Endothelial cell of umbilical vein (primary cell): ENCODE results near the gene CRACR2B. TPM values are rescaled to one million over a fixed set of nuclear protein-coding genes. Genes with fewer than 3 reads are reported as not detected.

Source experiments
- BruUV-seq: library from RNA; stranded (reverse); fragments of 400-500 nt; replicated peaks from 2 replicates; lab custom pipeline; 2021; lab: Mats Ljungman, UMichigan
- CTCF ChIA-PET: fragments of 300-600, 350-600 bp; sonication (Branson Sonifier 250); formaldehyde crosslinking; loops from one replicate; lab custom pipeline; 2021; ENCODE audit warnings: antibody characterized with exemption, inconsistent platforms; lab: Charles Lee
- POLR2A ChIA-PET: fragments of 300-600, 350-600 bp; sonication (Branson Sonifier 250); formaldehyde crosslinking; loops from one replicate; lab custom pipeline; 2021; ENCODE audit warnings: antibody characterized with exemption, inconsistent platforms; lab: Charles Lee
- DNase-seq: peaks from one replicate; pipeline ENCODE4 v3.0.0-alpha.2; 2011; ENCODE audit warnings: low read depth, low spot score
- FAIRE-seq: peaks from 2 replicates; lab custom pipeline; 2011; peaks lifted over from hg19 to GRCh38; lab: Jason Lieb, UNC
- H2AFZ ChIP-seq: 2 replicates; pipeline ENCODE4 v1.6.0; 2012; ENCODE audit warnings: low read depth, low read length, control low read depth, inconsistent platforms
- H3K27ac ChIP-seq: 2 replicates; pipeline ENCODE4 v1.5.1; 2011; ENCODE audit warnings: low read depth, mild to moderate bottlenecking, control low read depth, low read length, moderate library complexity; ENCODE audit not compliant: insufficient read depth
- H3K27me3 ChIP-seq, 2 experiments: 2 replicates each; pipeline versions ENCODE4 v1.6.0 to v1.6.1; 2011; ENCODE audit warnings: low read length in 2 of 2, mixed read lengths in 1 of 2; ENCODE audit not compliant: control insufficient read depth in 2 of 2, insufficient read depth in 2 of 2
- H3K36me3 ChIP-seq, 2 experiments: 2 replicates in 1 of 2; 3 replicates in 1 of 2; pipeline ENCODE4 v1.5.1; 2011; ENCODE audit warnings: low read length in 2 of 2, mild to moderate bottlenecking in 1 of 2, moderate library complexity in 1 of 2; ENCODE audit not compliant: control insufficient read depth in 2 of 2, insufficient read depth in 2 of 2; ENCODE audit errors: extremely low read depth in 1 of 2
- H3K4me1 ChIP-seq: 3 replicates; pipeline ENCODE4 v1.5.1; 2011; ENCODE audit warnings: mild to moderate bottlenecking, low read length; ENCODE audit not compliant: control insufficient read depth, insufficient read depth; ENCODE audit errors: extremely low read depth
- H3K4me2 ChIP-seq: 2 replicates; pipeline ENCODE4 v1.6.1; 2011; ENCODE audit warnings: low read length, control low read depth, mixed read lengths; ENCODE audit not compliant: insufficient read depth
- H3K4me3 ChIP-seq, 3 experiments: fragments of 200-600 bp in 1 of 3; sonication (generic), shearing (Covaris generic) in 1 of 3; replicated peaks in 1 of 3; 2 replicates each; pipeline ENCODE4 v1.5.1; 2011 to 2016; ENCODE audit warnings: control low read depth in 3 of 3, low read length in 3 of 3, mild to moderate bottlenecking in 2 of 3, inconsistent platforms in 1 of 3, low read depth in 1 of 3, moderate library complexity in 1 of 3; ENCODE audit not compliant: insufficient read depth in 1 of 3
- H3K79me2 ChIP-seq: 2 replicates; pipeline ENCODE4 v1.6.0; 2012; ENCODE audit warnings: low read length, inconsistent platforms; ENCODE audit not compliant: control insufficient read depth, insufficient read depth
- H3K9ac ChIP-seq: replicated peaks from 2 replicates; pipeline ENCODE3; 2011; ENCODE audit warnings: low read length, control low read depth; ENCODE audit not compliant: insufficient read depth; ENCODE audit errors: extremely low read depth
- H3K9me1 ChIP-seq: replicated peaks from 3 replicates; pipeline ENCODE4 v1.6.0; 2011; ENCODE audit warnings: mild to moderate bottlenecking, low read length; ENCODE audit not compliant: control insufficient read depth, insufficient read depth; ENCODE audit errors: extremely low read depth
- H3K9me3 ChIP-seq: replicated peaks from 2 replicates; pipeline ENCODE4 v1.5.1; 2012; ENCODE audit warnings: low read length, inconsistent platforms; ENCODE audit not compliant: control insufficient read depth, insufficient read depth
- H4K20me1 ChIP-seq: replicated peaks from 2 replicates; pipeline ENCODE3; 2011; ENCODE audit warnings: mild to moderate bottlenecking, low read length; ENCODE audit not compliant: control insufficient read depth, insufficient read depth; ENCODE audit errors: extremely low read depth
- GATA2 ChIP-seq: IDR thresholded peaks from 2 replicates; pipeline ENCODE4 v1.7.0; 2011; ENCODE audit warnings: low read depth, mild to moderate bottlenecking, moderate library complexity, mixed read lengths, low read length; ENCODE audit not compliant: insufficient read length, insufficient read depth
- POLR2A ChIP-seq: IDR thresholded peaks from 2 replicates; pipeline ENCODE4 v1.6.1; 2012; ENCODE audit warnings: low read depth, mild to moderate bottlenecking, control low read depth, low read length
- POLR2AphosphoS5 ChIP-seq: IDR thresholded peaks from 2 replicates; pipeline ENCODE4 v1.6.1; 2012; ENCODE audit warnings: low read depth, mild to moderate bottlenecking, control low read depth, low read length, moderate library complexity; ENCODE audit not compliant: insufficient read depth
- dilution Hi-C: fragments of 300-500 bp; cut with MboI; formaldehyde crosslinking; loops from one replicate; pipeline ENCODE4 v1.15.0; 2019; ENCODE audit warnings: low sequenced_read_pairs; ENCODE audit not compliant: extremely low pct_ligation_motif_present
- intact Hi-C: fragments of 100-400 bp; cut with micrococcal nuclease; formaldehyde crosslinking; loops from one replicate; pipeline ENCODE4 v1.10.0; 2022
- polyA plus RNA-seq, 4 experiments: library from polyadenylated mRNA; depleted of rRNA in 3 of 4; stranded (reverse) in 3 of 4; unstranded in 1 of 4; fragments of >200 nt; gene quantifications; 2 replicates each; pipeline versions ENCODE4 v1.2.1 to v1.2.3, GENCODE V29; 2011 to 2012; ENCODE audit warnings: missing spikeins in 1 of 4
- total RNA-seq: library from RNA; stranded (reverse); gene quantifications from 2 replicates; pipeline ENCODE4 v1.2.3, GENCODE V29; 2021
- TF ChIP-seq, protein P1 (sequence below), 2 donors: IDR thresholded peaks; 1 replicate in 1 of 2; 2 replicates in 1 of 2; pipeline ENCODE4 v1.5.1; 2011; ENCODE audit warnings: low read length in 2 of 2, mild to moderate bottlenecking in 2 of 2, moderate library complexity in 2 of 2, control low read depth in 1 of 2, inconsistent platforms in 1 of 2, low read depth in 1 of 2; ENCODE audit not compliant: insufficient read depth in 1 of 2; ENCODE audit errors: extremely low read depth in 1 of 2

The CRACR2B gene
- total and polyA plus RNA-seq, 2 donors (not counting 3 experiments of a cell fraction or from before 2014, with no cell fraction given) = 8.4 to 9.3 TPM

DNA sequence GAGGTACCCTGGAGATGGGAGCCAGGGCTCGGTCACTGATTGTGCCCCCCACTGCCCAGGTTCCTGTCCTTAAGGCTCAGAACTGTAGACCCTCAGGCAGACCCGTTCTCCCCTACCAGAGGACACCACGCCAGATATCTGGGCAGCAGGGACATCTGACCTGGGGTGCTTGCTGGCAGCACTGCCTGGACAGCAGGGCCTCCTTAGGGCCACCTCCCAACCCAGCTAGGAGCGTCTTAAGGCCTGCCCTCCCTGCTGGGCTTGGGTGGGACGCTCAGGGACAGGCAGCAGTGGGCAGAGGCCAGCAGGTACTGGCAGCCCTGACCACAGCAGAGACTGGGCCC lies 11.5 kb downstream of the CRACR2B start:
- no peak overlapping the region for H3K4me2 ChIP-seq
- dilution Hi-C loops = no loop called here
- TF ChIP-seq POLR2A = peak; percentile 82
- peak; percentile 71 for TF ChIP-seq POLR2AphosphoS5
- TF ChIP-seq GATA2 = no peak
- FAIRE-seq (no peak), DNase-seq (no peak)
- H4K20me1 ChIP-seq = no peaks in the 10 kb centered on the region
- peaks cover 26% of the 10 kb centered on the region for H3K4me1 ChIP-seq
- H3K27me3 ChIP-seq = no peaks in the 10 kb centered on the region
- no peak overlapping the region for H3K9ac ChIP-seq
- no peak overlapping the region for H3K27ac ChIP-seq
- no TSS peak for BruUV-seq
- no peaks in the 10 kb centered on the region for H3K9me1 ChIP-seq
- no peaks in the 10 kb centered on the region for H3K9me3 ChIP-seq
- no peak overlapping the region for H2AFZ ChIP-seq
- ChIA-PET CTCF (interaction anchor here (1.5 kb wide), 1 partner anchor 9 kb away, joined by 8 read pairs; no protein-coding TSS in a partner anchor), POLR2A (no interaction called here)
- intact Hi-C loops = no loop called here
- peaks cover 25 to 43% of the 10 kb centered on the region in 2 experiments for H3K36me3 ChIP-seq
- peaks cover 59% of the 10 kb centered on the region for H3K79me2 ChIP-seq
- no peak overlapping the region for H3K4me3 ChIP-seq

DNA sequence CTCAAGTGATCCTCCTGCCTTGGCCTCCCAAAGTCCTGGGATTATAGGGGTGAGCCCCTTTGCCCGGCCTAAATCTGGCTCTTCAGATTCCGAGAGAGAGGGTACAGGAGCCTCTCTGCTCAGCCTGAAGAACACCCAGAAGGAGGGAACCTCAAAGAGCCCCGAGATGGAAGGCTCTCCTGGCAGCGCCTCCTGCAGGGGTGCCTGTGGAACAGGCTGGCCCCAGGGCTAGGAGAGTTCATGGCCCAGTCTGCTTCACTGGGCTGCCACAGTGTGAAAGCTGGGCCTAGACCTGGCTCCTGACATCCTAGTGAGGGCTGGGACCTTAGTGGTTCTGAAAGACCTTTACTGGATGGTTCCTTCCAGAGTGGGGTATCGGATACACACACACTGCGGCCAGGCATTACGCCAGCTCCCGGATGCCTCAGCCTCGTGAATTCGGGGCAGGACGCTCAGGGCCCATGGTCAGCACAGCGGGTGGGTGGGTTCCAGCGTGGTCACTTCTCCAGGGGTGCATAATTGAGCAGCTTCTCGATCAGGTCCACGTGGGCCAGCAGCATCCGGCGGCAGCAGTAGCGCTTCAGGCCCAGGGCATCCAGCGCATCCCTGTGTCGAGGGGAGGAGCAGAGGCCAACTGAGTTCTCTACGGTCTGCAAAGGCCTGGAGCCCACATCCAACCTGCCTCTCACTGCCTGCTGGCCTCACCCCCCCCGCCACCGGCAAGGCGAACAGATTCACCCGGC lies 12.3 kb downstream of the CRACR2B start:
- no peak overlapping the region for H3K27ac ChIP-seq
- peak overlapping the region; percentile 18 for H3K4me2 ChIP-seq
- dilution Hi-C loops = no loop called here
- no peak overlapping the region for H3K9ac ChIP-seq
- no peak overlapping the region for H2AFZ ChIP-seq
- CTCF ChIA-PET = interaction anchor here (1.0 to 1.5 kb wide), 4 partner anchors 9 to 211 kb away, joined by 3 to 8 read pairs (median 4); no protein-coding TSS in a partner anchor
- no TSS peak for BruUV-seq
- peaks cover 25% of the 10 kb centered on the region for H3K4me1 ChIP-seq
- TF ChIP-seq, protein P1, sequence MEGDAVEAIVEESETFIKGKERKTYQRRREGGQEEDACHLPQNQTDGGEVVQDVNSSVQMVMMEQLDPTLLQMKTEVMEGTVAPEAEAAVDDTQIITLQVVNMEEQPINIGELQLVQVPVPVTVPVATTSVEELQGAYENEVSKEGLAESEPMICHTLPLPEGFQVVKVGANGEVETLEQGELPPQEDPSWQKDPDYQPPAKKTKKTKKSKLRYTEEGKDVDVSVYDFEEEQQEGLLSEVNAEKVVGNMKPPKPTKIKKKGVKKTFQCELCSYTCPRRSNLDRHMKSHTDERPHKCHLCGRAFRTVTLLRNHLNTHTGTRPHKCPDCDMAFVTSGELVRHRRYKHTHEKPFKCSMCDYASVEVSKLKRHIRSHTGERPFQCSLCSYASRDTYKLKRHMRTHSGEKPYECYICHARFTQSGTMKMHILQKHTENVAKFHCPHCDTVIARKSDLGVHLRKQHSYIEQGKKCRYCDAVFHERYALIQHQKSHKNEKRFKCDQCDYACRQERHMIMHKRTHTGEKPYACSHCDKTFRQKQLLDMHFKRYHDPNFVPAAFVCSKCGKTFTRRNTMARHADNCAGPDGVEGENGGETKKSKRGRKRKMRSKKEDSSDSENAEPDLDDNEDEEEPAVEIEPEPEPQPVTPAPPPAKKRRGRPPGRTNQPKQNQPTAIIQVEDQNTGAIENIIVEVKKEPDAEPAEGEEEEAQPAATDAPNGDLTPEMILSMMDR (IDR thresholded peaks at IDR 0.05; ENCODE audit: extremely low read depth in 1 of 2, insufficient read depth in 1 of 2, low read depth in 1 of 2, low read length in 2 of 2) = peak; percentile 45 to 46
- no peak for TF ChIP-seq POLR2AphosphoS5
- H3K36me3 ChIP-seq = peaks cover 25 to 43% of the 10 kb centered on the region in 2 experiments
- FAIRE-seq = peak; percentile 15
- peaks cover 59% of the 10 kb centered on the region for H3K79me2 ChIP-seq
- no peaks in the 10 kb centered on the region for H3K9me3 ChIP-seq
- H3K9me1 ChIP-seq = no peaks in the 10 kb centered on the region
- no peaks in the 10 kb centered on the region for H3K27me3 ChIP-seq
- no peaks in the 10 kb centered on the region for H4K20me1 ChIP-seq
- POLR2A ChIA-PET = interaction anchor here (2.1 to 4.1 kb wide), 2 partner anchors 10 to 20 kb away, joined by 14 to 28 read pairs; partner anchors contain the start of gene PNPLA2
- no peak overlapping the region for H3K4me3 ChIP-seq
- intact Hi-C loops = no loop called here
- no peak for DNase-seq
